ENCODE results near the gene GPR65.

GPR65 gene

DNA sequence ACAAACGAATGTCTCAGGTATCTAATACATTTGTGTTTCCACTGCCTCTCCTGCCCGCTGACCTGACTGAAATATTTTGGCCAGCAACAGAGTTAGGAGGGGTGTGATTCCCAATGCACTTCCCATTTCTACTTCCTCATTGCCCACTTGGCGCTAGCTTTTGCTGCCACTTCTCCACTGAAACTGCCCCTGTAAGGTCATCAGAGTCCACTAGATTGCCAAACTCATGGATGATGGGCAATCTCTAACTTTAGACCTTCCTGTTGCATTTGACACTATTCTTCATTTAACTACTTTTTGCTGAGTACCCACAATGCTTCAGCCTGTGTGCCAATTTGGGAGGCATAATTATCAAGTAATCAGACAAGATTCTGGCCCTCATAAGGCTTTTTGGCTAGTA lies 40.8 kb downstream of the GPR65 start:
- no peak for DNase-seq
- H3K4me3 ChIP-seq (ENCODE audit: insufficient read depth, low read depth, low read length, poor library complexity, severe bottlenecking) = no peak overlapping the region
- H3K36me3 ChIP-seq (ENCODE audit: control insufficient read depth, insufficient read depth, low read length) = no peaks in the 10 kb centered on the region
- no peaks in the 10 kb centered on the region for H3K9me3 ChIP-seq (ENCODE audit: control insufficient read depth, low read length)
- H3K27me3 ChIP-seq (replicated peaks; ENCODE audit: control insufficient read depth, insufficient read depth, low read length, poor library complexity, severe bottlenecking) = no peaks in the 10 kb centered on the region
- no peaks in the 10 kb centered on the region for H3K4me1 ChIP-seq (ENCODE audit: control insufficient read depth, insufficient read depth, low read length, poor library complexity, severe bottlenecking)
- H3K27ac ChIP-seq (ENCODE audit: insufficient read depth, low read length, poor library complexity, severe bottlenecking) = no peak overlapping the region

DNA sequence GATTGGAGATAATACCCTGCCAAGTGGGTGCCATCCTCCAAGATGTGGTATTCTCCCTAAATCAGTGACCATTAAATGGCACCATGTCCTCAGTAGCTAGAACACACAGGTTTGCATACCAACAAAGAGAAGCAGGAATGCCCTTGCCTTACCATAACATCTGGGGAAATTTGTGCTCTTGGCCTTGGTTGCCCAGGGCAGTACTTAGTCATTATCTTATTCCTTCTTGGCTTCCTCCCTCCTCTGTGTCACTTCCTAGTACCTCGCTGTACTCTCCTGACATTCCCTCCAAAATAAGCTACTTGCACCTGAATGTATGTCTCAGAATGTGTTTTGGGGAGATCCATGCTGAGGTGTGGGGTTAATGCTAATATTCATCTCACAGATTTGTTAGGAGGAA lies 43.4 kb downstream of the GPR65 start:
- Histone ChIP-seq H3K36me3 (ENCODE audit: control insufficient read depth, insufficient read depth, low read length) (no peaks in the 10 kb centered on the region), H3K27me3 (replicated peaks; ENCODE audit: control insufficient read depth, insufficient read depth, low read length, poor library complexity, severe bottlenecking) (no peaks in the 10 kb centered on the region), H3K4me1 (ENCODE audit: control insufficient read depth, insufficient read depth, low read length, poor library complexity, severe bottlenecking) (no peaks in the 10 kb centered on the region), H3K9me3 (ENCODE audit: control insufficient read depth, low read length) (no peaks in the 10 kb centered on the region), H3K4me3 (ENCODE audit: insufficient read depth, low read depth, low read length, poor library complexity, severe bottlenecking) (no peak overlapping the region), H3K27ac (ENCODE audit: insufficient read depth, low read length, poor library complexity, severe bottlenecking) (no peak overlapping the region)
- no peak for DNase-seq

DNA sequence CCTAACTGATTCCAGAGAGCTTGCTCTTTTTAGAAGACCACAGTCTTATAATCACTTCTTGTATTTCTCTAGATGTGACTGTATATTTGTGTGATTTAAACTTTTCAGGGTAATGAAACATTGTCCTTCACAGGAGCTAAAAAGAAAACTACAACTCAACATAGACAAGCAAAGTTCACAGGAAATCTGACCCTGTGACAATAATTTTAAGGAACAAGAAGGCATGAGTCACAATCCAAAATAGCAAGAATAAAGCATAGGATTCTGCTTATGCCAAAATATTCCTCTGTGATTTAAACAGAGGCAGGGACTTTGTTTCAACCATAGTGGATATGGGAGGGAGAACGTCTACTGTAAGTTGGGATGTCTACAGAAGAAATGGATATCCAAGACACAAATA lies 44.3 kb downstream of the GPR65 start:
- Histone ChIP-seq H3K27ac (ENCODE audit: insufficient read depth, low read length, poor library complexity, severe bottlenecking) (no peak overlapping the region), H3K4me3 (ENCODE audit: insufficient read depth, low read depth, low read length, poor library complexity, severe bottlenecking) (no peak overlapping the region), H3K36me3 (ENCODE audit: control insufficient read depth, insufficient read depth, low read length) (no peaks in the 10 kb centered on the region), H3K4me1 (ENCODE audit: control insufficient read depth, insufficient read depth, low read length, poor library complexity, severe bottlenecking) (no peaks in the 10 kb centered on the region), H3K9me3 (ENCODE audit: control insufficient read depth, low read length) (no peaks in the 10 kb centered on the region), H3K27me3 (replicated peaks; ENCODE audit: control insufficient read depth, insufficient read depth, low read length, poor library complexity, severe bottlenecking) (no peaks in the 10 kb centered on the region)
- no peak for DNase-seq

- H3K27ac ChIP-seq (ENCODE audit: insufficient read depth, low read length, poor library complexity, severe bottlenecking) = no peak overlapping the region
- H3K4me1 ChIP-seq (ENCODE audit: control insufficient read depth, insufficient read depth, low read length, poor library complexity, severe bottlenecking) = no peaks in the 10 kb centered on the region
- no peaks in the 10 kb centered on the region for H3K27me3 ChIP-seq (replicated peaks; ENCODE audit: control insufficient read depth, insufficient read depth, low read length, poor library complexity, severe bottlenecking)
- H3K4me3 ChIP-seq (ENCODE audit: insufficient read depth, low read depth, low read length, poor library complexity, severe bottlenecking) = no peak overlapping the region
- H3K9me3 ChIP-seq (ENCODE audit: control insufficient read depth, low read length) = no peaks in the 10 kb centered on the region
- DNase-seq = no peak
- no peaks in the 10 kb centered on the region for H3K36me3 ChIP-seq (ENCODE audit: control insufficient read depth, insufficient read depth, low read length)
These were observed 45.0 kb downstream of the GPR65 start for GRCh38 chr14:88049936-88050335.

DNA sequence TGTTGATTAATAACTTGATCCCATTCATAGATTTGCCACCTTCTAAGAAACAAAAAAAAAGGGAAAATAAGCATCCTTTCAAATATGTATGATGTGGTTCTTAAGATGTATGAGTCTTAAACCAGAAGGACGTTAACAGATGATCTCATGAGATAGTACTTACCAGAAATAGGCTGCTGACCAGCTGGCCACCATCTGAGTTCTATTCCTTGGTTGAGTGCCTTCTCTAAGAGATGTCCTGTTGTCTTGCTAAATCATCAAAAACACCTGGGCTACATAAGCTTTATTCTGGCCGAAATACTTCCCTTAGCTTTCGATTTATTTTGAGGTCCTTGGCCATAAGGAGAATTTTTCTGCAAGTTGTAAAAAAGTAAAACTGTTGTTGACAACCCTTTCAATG lies 55.6 kb downstream of the GPR65 start:
- no peak overlapping the region for H3K4me3 ChIP-seq (ENCODE audit: insufficient read depth, low read depth, low read length, poor library complexity, severe bottlenecking)
- H3K9me3 ChIP-seq (ENCODE audit: control insufficient read depth, low read length) = no peaks in the 10 kb centered on the region
- H3K4me1 ChIP-seq (ENCODE audit: control insufficient read depth, insufficient read depth, low read length, poor library complexity, severe bottlenecking) = no peaks in the 10 kb centered on the region
- peaks cover 4% of the 10 kb centered on the region for H3K27me3 ChIP-seq (replicated peaks; ENCODE audit: control insufficient read depth, insufficient read depth, low read length, poor library complexity, severe bottlenecking)
- DNase-seq = no peak
- H3K27ac ChIP-seq (ENCODE audit: insufficient read depth, low read length, poor library complexity, severe bottlenecking) = no peak overlapping the region
- no peaks in the 10 kb centered on the region for H3K36me3 ChIP-seq (ENCODE audit: control insufficient read depth, insufficient read depth, low read length)

DNA sequence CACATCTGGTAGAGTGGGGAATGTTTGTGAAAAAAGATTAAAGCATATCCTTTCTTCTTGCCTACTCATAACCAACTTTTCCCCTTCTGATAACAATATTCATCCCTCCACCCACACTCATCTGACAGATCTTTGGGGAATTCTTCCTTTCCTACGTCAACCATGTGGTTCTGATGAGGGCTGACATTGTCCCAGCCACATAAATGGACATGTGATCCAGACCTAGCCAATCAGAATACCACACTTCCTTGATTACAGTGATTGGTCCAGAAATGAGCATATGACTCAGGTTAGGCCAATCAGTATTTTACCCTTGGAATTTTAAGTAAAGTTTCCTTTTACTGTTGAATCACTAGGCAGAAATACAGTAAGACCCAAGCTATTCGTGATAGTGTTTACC lies 58.9 kb downstream of the GPR65 start:
- Histone ChIP-seq H3K9me3 (ENCODE audit: control insufficient read depth, low read length) (no peaks in the 10 kb centered on the region), H3K4me1 (ENCODE audit: control insufficient read depth, insufficient read depth, low read length, poor library complexity, severe bottlenecking) (no peaks in the 10 kb centered on the region), H3K4me3 (ENCODE audit: insufficient read depth, low read depth, low read length, poor library complexity, severe bottlenecking) (no peak overlapping the region), H3K27ac (ENCODE audit: insufficient read depth, low read length, poor library complexity, severe bottlenecking) (no peak overlapping the region), H3K36me3 (ENCODE audit: control insufficient read depth, insufficient read depth, low read length) (no peaks in the 10 kb centered on the region), H3K27me3 (replicated peaks; ENCODE audit: control insufficient read depth, insufficient read depth, low read length, poor library complexity, severe bottlenecking) (no peaks in the 10 kb centered on the region)
- no peak for DNase-seq

Measured in effector memory CD4-positive, alpha-beta T cell (primary cell).